OCI-LY7 (cell line): ENCODE results near the gene TDRD3.

Source experiments
- CTCF ChIP-seq: fragments of 200-600 bp; sonication (generic); conservative IDR thresholded peaks from 2 replicates; pipeline ENCODE4 v1.5.1; 2014; ENCODE audit warnings: mild to moderate bottlenecking, antibody characterized with exemption, low read length, moderate library complexity, mixed read lengths
- EZH2phosphoT487 ChIP-seq: fragments of 200-600 bp; sonication (generic); IDR thresholded peaks from 2 replicates; pipeline ENCODE4 v1.6.1; 2018; ENCODE audit warnings: low read depth, borderline replicate concordance, mild to moderate bottlenecking, mixed run types, antibody characterized with exemption, low read length, moderate library complexity, mixed read lengths

DNA sequence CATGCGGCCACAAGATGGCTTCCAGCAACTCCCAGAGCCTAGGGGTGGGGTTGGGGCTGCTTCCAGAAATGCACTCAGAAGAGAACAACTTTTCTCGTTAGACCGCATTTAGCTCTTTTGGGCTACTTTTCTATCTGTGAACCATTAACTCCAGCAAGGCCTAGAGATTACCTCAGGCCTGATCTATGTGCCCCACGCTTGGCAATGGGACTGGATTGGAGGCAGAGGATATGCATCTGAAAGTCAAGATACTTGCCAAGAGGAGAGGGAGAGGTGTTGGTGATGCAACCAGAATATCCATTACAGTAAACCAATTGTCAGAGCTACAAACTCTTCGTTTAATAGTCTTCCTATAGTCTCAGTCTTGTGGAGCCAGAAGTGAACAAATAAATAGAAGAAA is 177.7 kb downstream of the TDRD3 start:
- TF ChIP-seq CTCF = no peak
- no peak for TF ChIP-seq EZH2phosphoT487
